ENCODE results near the gene C4orf50.

GRCh38 chr4:5964030-5964429 lies 54.2 kb downstream of the C4orf50 start:
- TF ChIP-seq, protein P1, sequence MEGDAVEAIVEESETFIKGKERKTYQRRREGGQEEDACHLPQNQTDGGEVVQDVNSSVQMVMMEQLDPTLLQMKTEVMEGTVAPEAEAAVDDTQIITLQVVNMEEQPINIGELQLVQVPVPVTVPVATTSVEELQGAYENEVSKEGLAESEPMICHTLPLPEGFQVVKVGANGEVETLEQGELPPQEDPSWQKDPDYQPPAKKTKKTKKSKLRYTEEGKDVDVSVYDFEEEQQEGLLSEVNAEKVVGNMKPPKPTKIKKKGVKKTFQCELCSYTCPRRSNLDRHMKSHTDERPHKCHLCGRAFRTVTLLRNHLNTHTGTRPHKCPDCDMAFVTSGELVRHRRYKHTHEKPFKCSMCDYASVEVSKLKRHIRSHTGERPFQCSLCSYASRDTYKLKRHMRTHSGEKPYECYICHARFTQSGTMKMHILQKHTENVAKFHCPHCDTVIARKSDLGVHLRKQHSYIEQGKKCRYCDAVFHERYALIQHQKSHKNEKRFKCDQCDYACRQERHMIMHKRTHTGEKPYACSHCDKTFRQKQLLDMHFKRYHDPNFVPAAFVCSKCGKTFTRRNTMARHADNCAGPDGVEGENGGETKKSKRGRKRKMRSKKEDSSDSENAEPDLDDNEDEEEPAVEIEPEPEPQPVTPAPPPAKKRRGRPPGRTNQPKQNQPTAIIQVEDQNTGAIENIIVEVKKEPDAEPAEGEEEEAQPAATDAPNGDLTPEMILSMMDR (conservative IDR thresholded peaks at IDR 0.05) = no peak
- no peak for TF ChIP-seq EZH2 (IDR thresholded peaks at IDR 0.05; ENCODE audit: low read depth)

Measured in PC-9 (cell line).